ENCODE data around the gene PRDM16.

GRCh38 chr1:3289502-3289901 is 220.5 kb downstream of the PRDM16 start:
- no peak for TF ChIP-seq POLR2A (IDR thresholded peaks at IDR 0.05; ENCODE audit: low read length)
- TF ChIP-seq GATA1 (IDR thresholded peaks at IDR 0.05; ENCODE audit: low read depth, low read length): no peak

All from erythroblast (primary cell).